ENCODE data around the gene CDK5.
"Not testable (repeated sequence)": the region's sequence is repeated elsewhere in the genome, so short reads cannot be mapped to it uniquely, and the experiment has no call there.

The CDK5 gene

GRCh38 chr7:151013356-151013732 is 44.4 kb downstream of the CDK5 start:
- Histone ChIP-seq H3K79me2 (ENCODE audit: low read length) (no peaks in the 10 kb centered on the region), H3K9ac (ENCODE audit: low read length) (no peak overlapping the region), H4K20me1 (ENCODE audit: insufficient read depth, low read length) (no peaks in the 10 kb centered on the region), H3K4me1 (ENCODE audit: low read length) (peaks cover 5% of the 10 kb centered on the region; the same call in 1 of the 2 replicates), H3K36me3 (replicated peaks; ENCODE audit: low read depth, low read length) (no peaks in the 10 kb centered on the region), H2AFZ (ENCODE audit: low read depth, low read length) (no peak overlapping the region), H3K4me2 (ENCODE audit: low read length) (no peak overlapping the region), H3K9me3 (ENCODE audit: insufficient read depth, low read length) (no peaks in the 10 kb centered on the region), H3K27me3 (ENCODE audit: low read depth, low read length) (no peaks in the 10 kb centered on the region), H3K27ac (ENCODE audit: low read length) (no peak overlapping the region), H3K4me3 (ENCODE audit: low read length) (no peak overlapping the region)
- TF ChIP-seq CTCF (IDR thresholded peaks at IDR 0.05; ENCODE audit: low read depth, low read length) (no peak), EZH2phosphoT487 (IDR thresholded peaks at IDR 0.05; ENCODE audit: low read depth) (no peak)

GRCh38 chr7:151012911-151013347 is 44.8 kb downstream of the CDK5 start:
- Histone ChIP-seq H3K9ac (ENCODE audit: low read length) (no peak overlapping the region), H3K4me3 (ENCODE audit: low read length) (no peak overlapping the region), H4K20me1 (ENCODE audit: insufficient read depth, low read length) (no peaks in the 10 kb centered on the region), H3K79me2 (ENCODE audit: low read length) (no peaks in the 10 kb centered on the region), H3K4me2 (ENCODE audit: low read length) (no peak overlapping the region), H3K27me3 (ENCODE audit: low read depth, low read length) (no peaks in the 10 kb centered on the region), H3K36me3 (replicated peaks; ENCODE audit: low read depth, low read length) (no peaks in the 10 kb centered on the region), H3K9me3 (ENCODE audit: insufficient read depth, low read length) (no peaks in the 10 kb centered on the region), H3K27ac (ENCODE audit: low read length) (no peak overlapping the region), H2AFZ (ENCODE audit: low read depth, low read length) (no peak overlapping the region), H3K4me1 (ENCODE audit: low read length) (peaks cover 4% of the 10 kb centered on the region; the same call in 1 of the 2 replicates)
- TF ChIP-seq EZH2phosphoT487 (IDR thresholded peaks at IDR 0.05; ENCODE audit: low read depth) (no peak), CTCF (IDR thresholded peaks at IDR 0.05; ENCODE audit: low read depth, low read length) (peak; percentile 26)

GRCh38 chr7:151012031-151012692 is 45.5 kb downstream of the CDK5 start:
- Histone ChIP-seq H3K9ac (ENCODE audit: low read length) (no peak overlapping the region), H3K4me3 (ENCODE audit: low read length) (no peak overlapping the region), H3K27me3 (ENCODE audit: low read depth, low read length) (no peaks in the 10 kb centered on the region), H3K4me2 (ENCODE audit: low read length) (no peak overlapping the region), H4K20me1 (ENCODE audit: insufficient read depth, low read length) (no peaks in the 10 kb centered on the region), H3K27ac (ENCODE audit: low read length) (no peak overlapping the region), H3K9me3 (ENCODE audit: insufficient read depth, low read length) (no peaks in the 10 kb centered on the region), H3K4me1 (ENCODE audit: low read length) (no peaks in the 10 kb centered on the region), H2AFZ (ENCODE audit: low read depth, low read length) (no peak overlapping the region), H3K36me3 (replicated peaks; ENCODE audit: low read depth, low read length) (no peaks in the 10 kb centered on the region), H3K79me2 (ENCODE audit: low read length) (no peaks in the 10 kb centered on the region)
- TF ChIP-seq CTCF (IDR thresholded peaks at IDR 0.05; ENCODE audit: low read depth, low read length) (no peak), EZH2phosphoT487 (IDR thresholded peaks at IDR 0.05; ENCODE audit: low read depth) (no peak)

GRCh38 chr7:151011616-151012015 is 46.1 kb downstream of the CDK5 start:
- not testable (repeated sequence) for H3K79me2 ChIP-seq (ENCODE audit: low read length); H3K4me3 ChIP-seq (ENCODE audit: low read length); H3K9me3 ChIP-seq (ENCODE audit: insufficient read depth, low read length); H3K4me2 ChIP-seq (ENCODE audit: low read length); H3K36me3 ChIP-seq (replicated peaks; ENCODE audit: low read depth, low read length); H3K4me1 ChIP-seq (ENCODE audit: low read length); H4K20me1 ChIP-seq (ENCODE audit: insufficient read depth, low read length); H3K27me3 ChIP-seq (ENCODE audit: low read depth, low read length); H3K9ac ChIP-seq (ENCODE audit: low read length); H3K27ac ChIP-seq (ENCODE audit: low read length); H2AFZ ChIP-seq (ENCODE audit: low read depth, low read length)
